Astrocyte (in vitro differentiated cells and primary cell): ENCODE measurements around the gene HSPB1.

Experiments used
- CTCF ChIP-seq: IDR thresholded peaks from 2 replicates; pipeline ENCODE4 v1.5.1; 2011; ENCODE audit warnings: low read depth, mild to moderate bottlenecking, inconsistent platforms, low read length, moderate library complexity; ENCODE audit not compliant: insufficient read depth
- EZH2 ChIP-seq: IDR thresholded peaks from 2 replicates; pipeline ENCODE4 v1.6.1; 2012; ENCODE audit warnings: mild to moderate bottlenecking, low read length, inconsistent platforms; ENCODE audit not compliant: insufficient read depth

- TF ChIP-seq CTCF (no peak), EZH2 (no peak)
Measured at GRCh38 chr7:76257973-76258372, 44.5 kb upstream of the HSPB1 start.
